Measurements from ENCODE around the gene EPB41L2. TPM values are rescaled to one million over a fixed set of nuclear protein-coding genes. Genes with fewer than 3 reads are reported as not detected.
"Not testable (repeated sequence)": the region's sequence is repeated elsewhere in the genome, so short reads cannot be mapped to it uniquely, and the experiment has no call there.

EPB41L2 gene
- total RNA-seq, 4 donors from 2014 or later, result 57.2 to 116 (median 85.2) TPM

DNA sequence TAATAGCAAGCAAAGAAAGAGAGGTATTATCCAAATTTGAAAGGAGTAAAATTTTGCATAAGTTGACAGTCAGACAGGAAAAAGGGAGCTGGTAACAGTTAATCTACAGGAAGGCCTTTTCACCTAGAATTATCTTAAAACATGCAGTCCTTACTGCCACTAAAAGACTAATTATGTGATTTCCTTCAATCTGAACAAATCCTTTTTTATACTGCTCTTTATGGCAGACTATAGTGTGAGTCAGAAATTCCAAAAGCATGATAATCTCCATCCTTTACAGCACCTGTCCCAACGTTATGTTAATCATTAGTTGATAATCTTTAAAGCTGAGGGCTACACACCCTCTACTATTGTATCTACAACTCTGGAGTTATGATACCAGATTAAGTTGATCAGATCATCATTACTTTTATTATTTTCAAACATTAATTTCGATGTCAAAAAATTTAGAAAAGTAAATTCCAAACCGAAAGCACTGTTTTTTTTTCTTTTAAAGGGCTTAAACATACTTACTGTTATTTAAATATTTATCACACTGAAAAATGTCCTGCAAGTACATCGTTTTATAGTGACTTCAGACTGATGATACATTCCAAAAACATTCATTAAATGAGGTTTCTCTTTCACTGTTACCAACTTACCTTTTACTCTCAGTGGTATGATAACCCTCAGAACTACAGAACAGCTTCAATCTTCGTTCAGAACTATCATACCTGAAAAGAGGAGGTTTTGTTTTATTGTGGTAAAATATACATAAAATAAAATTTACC lies 39.1 kb upstream of the EPB41L2 start:
- TF ChIP-seq POLR2A (IDR thresholded peaks at IDR 0.05), result no peak
- no peak for TF ChIP-seq EP300 (IDR thresholded peaks at IDR 0.05)
- TF ChIP-seq CTCF (IDR thresholded peaks at IDR 0.05), result no peak
- no peak for TF ChIP-seq POLR2AphosphoS5 (IDR thresholded peaks at IDR 0.05)
- ATAC-seq, result no peak
- H3K27ac ChIP-seq, result no peak overlapping the region
- no peaks in the 10 kb centered on the region for H3K4me1 ChIP-seq
- no peak overlapping the region for H3K4me3 ChIP-seq
- 49 to 60% methylated on average over 5 of the region's 5 CpGs for WGBS, 2 donors (ENCODE audit: low coverage in 1 of 2)
- H3K9me3 ChIP-seq, result no peaks in the 10 kb centered on the region
- no peaks in the 10 kb centered on the region for H3K27me3 ChIP-seq
- no peaks in the 10 kb centered on the region for H3K36me3 ChIP-seq

- Histone ChIP-seq H3K27ac (no peak overlapping the region), H3K27me3 (no peaks in the 10 kb centered on the region), H3K4me3 (no peak overlapping the region), H3K4me1 (no peaks in the 10 kb centered on the region), H3K9me3 (peaks cover 0 to 26% (median 0%) of the 10 kb centered on the region in 3 donors), H3K36me3 (no peaks in the 10 kb centered on the region)
- no peak for ATAC-seq
- 87% methylated on average over 3 of the region's 3 CpGs; no CpG with 5 or more reads in 1 of the 2 donors for WGBS, 2 donors (ENCODE audit: low coverage in 1 of 2)
- TF ChIP-seq CTCF (IDR thresholded peaks at IDR 0.05) (no peak), POLR2AphosphoS5 (IDR thresholded peaks at IDR 0.05) (no peak), POLR2A (IDR thresholded peaks at IDR 0.05) (no peak), EP300 (IDR thresholded peaks at IDR 0.05) (no peak)
Observed at GRCh38 chr6:131096786-131097185, 33.7 kb upstream of the EPB41L2 start.

DNA sequence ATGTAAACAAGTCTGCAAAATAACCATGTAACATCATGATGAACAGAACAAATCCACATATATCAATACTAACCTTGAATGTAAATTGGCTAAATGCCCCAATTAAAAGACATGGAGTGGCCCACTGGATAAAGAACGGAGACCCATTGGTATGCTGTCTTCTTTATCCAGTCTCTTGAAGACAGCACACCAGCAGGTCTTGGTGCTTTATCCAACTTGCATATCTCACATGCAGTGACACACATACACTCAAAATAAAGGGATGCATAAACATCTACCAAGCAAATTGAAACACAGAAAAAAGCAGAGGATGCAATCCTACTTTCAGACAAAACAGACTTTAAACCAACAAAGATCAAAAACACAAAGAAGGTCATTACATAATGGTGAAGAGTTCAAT lies 30.3 kb upstream of the EPB41L2 start:
- no peaks in the 10 kb centered on the region for H3K4me1 ChIP-seq
- no peak overlapping the region for H3K27ac ChIP-seq
- peaks cover 0 to 27% (median 0%) of the 10 kb centered on the region in 3 donors for H3K9me3 ChIP-seq
- TF ChIP-seq EP300 (IDR thresholded peaks at IDR 0.05), result no peak
- TF ChIP-seq POLR2AphosphoS5 (IDR thresholded peaks at IDR 0.05), result no peak
- TF ChIP-seq CTCF (IDR thresholded peaks at IDR 0.05), result no peak
- no peak for TF ChIP-seq POLR2A (IDR thresholded peaks at IDR 0.05)
- no peak for ATAC-seq
- WGBS, 2 donors (ENCODE audit: low coverage in 1 of 2), result 89 to 100% methylated on average over 1 of the region's 1 CpG
- no peaks in the 10 kb centered on the region for H3K27me3 ChIP-seq
- H3K36me3 ChIP-seq, result no peaks in the 10 kb centered on the region
- H3K4me3 ChIP-seq, result no peak overlapping the region

GRCh38 chr6:131091944-131092343 lies 28.9 kb upstream of the EPB41L2 start:
- H3K9me3 ChIP-seq, result peaks cover 0 to 27% (median 0%) of the 10 kb centered on the region in 3 donors
- H3K27ac ChIP-seq, H3K4me1 ChIP-seq, H3K36me3 ChIP-seq, H3K4me3 ChIP-seq, H3K27me3 ChIP-seq, ATAC-seq: not testable (repeated sequence)
- WGBS, 2 donors (ENCODE audit: low coverage in 1 of 2), result 91 to 92% methylated on average over 6 to 7 of the region's 7 CpGs

DNA sequence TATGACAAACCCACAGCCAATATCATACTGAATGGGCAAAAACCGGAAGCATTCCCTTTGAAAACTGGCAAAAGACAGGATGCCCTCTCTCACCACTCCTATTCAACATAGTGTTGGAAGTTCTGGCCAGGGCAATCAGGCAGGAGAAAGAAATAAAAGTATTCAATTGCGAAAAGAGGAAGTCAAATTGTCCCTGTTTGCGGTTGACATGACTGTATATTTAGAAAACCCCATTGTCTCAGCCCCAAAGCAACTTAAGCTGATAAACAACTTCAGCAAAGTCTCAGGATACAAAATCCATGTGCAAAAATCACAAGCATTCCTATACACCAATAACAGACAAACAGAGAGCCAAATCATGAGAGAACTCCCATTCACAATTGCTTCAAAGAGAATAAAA lies 27.3 kb upstream of the EPB41L2 start:
- H3K36me3 ChIP-seq, H3K4me3 ChIP-seq, ATAC-seq, H3K27me3 ChIP-seq, H3K4me1 ChIP-seq, H3K27ac ChIP-seq: not testable (repeated sequence)
- peaks cover 0 to 37% (median 0%) of the 10 kb centered on the region in 3 donors for H3K9me3 ChIP-seq
- WGBS, 2 donors (ENCODE audit: low coverage in 1 of 2), result 64 to 94% methylated on average over 2 to 3 of the region's 3 CpGs

- Histone ChIP-seq H3K4me1 (no peaks in the 10 kb centered on the region), H3K4me3 (no peak overlapping the region), H3K36me3 (no peaks in the 10 kb centered on the region), H3K27me3 (no peaks in the 10 kb centered on the region), H3K27ac (no peak overlapping the region), H3K9me3 (peaks cover 0 to 10% (median 0%) of the 10 kb centered on the region in 3 donors)
- WGBS, 2 donors (ENCODE audit: low coverage in 1 of 2), result 100% methylated on average over 1 of the region's 2 CpGs; no CpG with 5 or more reads in 1 of the 2 donors
- no peak for ATAC-seq
- TF ChIP-seq POLR2A (IDR thresholded peaks at IDR 0.05), result no peak
- no peak for TF ChIP-seq EP300 (IDR thresholded peaks at IDR 0.05)
- TF ChIP-seq POLR2AphosphoS5 (IDR thresholded peaks at IDR 0.05), result no peak
- no peak for TF ChIP-seq CTCF (IDR thresholded peaks at IDR 0.05)
Observed at GRCh38 chr6:131084982-131085381, 21.9 kb upstream of the EPB41L2 start.
